ENCODE results near the gene MACROD2.

MACROD2 gene

DNA sequence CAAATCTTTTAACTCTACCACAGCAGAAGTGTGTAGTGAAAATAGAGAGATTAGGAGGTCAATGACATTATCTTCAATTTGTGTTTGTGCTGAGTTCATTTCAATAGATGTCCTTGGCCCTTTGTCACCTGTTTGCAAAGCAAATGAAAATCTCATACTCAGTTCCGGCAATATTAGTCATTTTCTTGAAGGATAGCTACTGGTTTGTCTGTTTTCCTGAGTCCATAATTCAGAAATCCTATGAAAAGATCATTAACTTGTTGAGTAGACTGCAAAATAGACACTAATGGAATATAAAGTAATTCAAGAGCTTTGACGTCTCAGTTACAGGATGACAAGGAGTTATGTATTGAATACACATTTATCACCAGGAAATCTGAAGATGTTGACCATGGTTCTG is 1163.2 kb downstream of the MACROD2 start:
- Histone ChIP-seq H3K27me3 (ENCODE audit: control insufficient read depth, insufficient read depth, low read length) (no peaks in the 10 kb centered on the region), H3K4me1 (no peaks in the 10 kb centered on the region), H3K27ac (no peak overlapping the region), H3K4me2 (ENCODE audit: low read length) (no peak overlapping the region), H3K79me2 (no peaks in the 10 kb centered on the region), H3K9me3 (ENCODE audit: control insufficient read depth, low read length) (no peaks in the 10 kb centered on the region), H3K9ac (no peak overlapping the region), H3K4me3 (ENCODE audit: low read depth, low read length) (no peak overlapping the region), H3K36me3 (ENCODE audit: control insufficient read depth, insufficient read depth, low read length) (no peaks in the 10 kb centered on the region), H2AFZ (no peak overlapping the region)
- TF ChIP-seq, protein P1, sequence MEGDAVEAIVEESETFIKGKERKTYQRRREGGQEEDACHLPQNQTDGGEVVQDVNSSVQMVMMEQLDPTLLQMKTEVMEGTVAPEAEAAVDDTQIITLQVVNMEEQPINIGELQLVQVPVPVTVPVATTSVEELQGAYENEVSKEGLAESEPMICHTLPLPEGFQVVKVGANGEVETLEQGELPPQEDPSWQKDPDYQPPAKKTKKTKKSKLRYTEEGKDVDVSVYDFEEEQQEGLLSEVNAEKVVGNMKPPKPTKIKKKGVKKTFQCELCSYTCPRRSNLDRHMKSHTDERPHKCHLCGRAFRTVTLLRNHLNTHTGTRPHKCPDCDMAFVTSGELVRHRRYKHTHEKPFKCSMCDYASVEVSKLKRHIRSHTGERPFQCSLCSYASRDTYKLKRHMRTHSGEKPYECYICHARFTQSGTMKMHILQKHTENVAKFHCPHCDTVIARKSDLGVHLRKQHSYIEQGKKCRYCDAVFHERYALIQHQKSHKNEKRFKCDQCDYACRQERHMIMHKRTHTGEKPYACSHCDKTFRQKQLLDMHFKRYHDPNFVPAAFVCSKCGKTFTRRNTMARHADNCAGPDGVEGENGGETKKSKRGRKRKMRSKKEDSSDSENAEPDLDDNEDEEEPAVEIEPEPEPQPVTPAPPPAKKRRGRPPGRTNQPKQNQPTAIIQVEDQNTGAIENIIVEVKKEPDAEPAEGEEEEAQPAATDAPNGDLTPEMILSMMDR (IDR thresholded peaks at IDR 0.05) = no peak

DNA sequence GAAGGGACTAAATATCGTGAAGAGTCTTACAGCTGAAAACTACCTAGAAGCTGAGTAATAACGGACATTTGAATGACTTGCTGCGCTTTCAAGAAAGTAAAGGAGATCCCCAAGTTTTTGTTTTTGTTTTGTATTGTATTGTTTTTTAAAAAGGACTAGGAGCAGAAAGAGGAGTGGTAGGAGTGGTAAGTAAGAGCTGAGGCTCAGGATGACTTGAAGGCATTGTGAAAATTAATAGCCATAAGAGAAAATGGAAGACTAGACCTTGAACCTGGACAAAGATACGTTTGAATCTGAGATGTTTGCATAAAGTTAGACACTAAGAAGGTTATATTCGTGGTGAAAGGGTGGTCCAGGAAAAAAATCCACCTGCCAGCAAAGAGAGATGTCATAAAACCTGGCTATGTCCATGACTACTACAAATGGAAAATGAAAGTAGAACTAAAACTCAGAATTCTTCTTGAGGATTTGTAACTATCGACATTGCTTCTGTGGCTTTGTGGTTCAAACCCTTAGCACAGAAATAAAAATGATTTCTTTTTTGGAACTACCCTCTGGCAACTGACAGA is 1166.8 kb downstream of the MACROD2 start:
- H3K9ac ChIP-seq = no peak overlapping the region
- H3K36me3 ChIP-seq (ENCODE audit: control insufficient read depth, insufficient read depth, low read length) = no peaks in the 10 kb centered on the region
- no peaks in the 10 kb centered on the region for H3K79me2 ChIP-seq
- H3K4me3 ChIP-seq (ENCODE audit: low read depth, low read length) = no peak overlapping the region
- no peaks in the 10 kb centered on the region for H3K9me3 ChIP-seq (ENCODE audit: control insufficient read depth, low read length)
- no peak overlapping the region for H3K4me2 ChIP-seq (ENCODE audit: low read length)
- TF ChIP-seq, protein P1 (IDR thresholded peaks at IDR 0.05) = no peak
- no peaks in the 10 kb centered on the region for H3K4me1 ChIP-seq
- H3K27me3 ChIP-seq (ENCODE audit: control insufficient read depth, insufficient read depth, low read length) = no peaks in the 10 kb centered on the region
- no peak overlapping the region for H2AFZ ChIP-seq
- H3K27ac ChIP-seq = no peak overlapping the region

DNA sequence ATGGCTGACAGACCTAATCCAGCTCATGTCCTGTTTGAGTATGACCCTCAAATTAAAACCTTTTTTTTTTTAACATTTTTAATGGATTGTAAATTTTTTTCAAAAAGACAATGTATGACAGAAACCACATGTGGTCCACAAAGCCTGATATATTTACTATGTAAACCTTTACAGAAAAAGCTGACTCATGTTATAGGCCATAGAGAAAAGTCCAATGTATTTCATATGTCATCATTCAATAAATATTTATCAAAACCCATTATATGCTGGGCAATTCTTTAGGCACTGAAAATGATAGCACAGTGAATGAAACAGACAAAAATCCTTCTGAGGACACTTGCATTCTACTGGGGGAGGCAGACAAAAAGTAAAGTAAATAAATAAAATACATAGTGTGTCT is 1168.3 kb downstream of the MACROD2 start:
- no peaks in the 10 kb centered on the region for H3K4me1 ChIP-seq
- no peak overlapping the region for H3K27ac ChIP-seq
- TF ChIP-seq, protein P1 (IDR thresholded peaks at IDR 0.05) = no peak
- H3K9me3 ChIP-seq (ENCODE audit: control insufficient read depth, low read length) = no peaks in the 10 kb centered on the region
- H3K4me2 ChIP-seq (ENCODE audit: low read length) = no peak overlapping the region
- H3K4me3 ChIP-seq (ENCODE audit: low read depth, low read length) = no peak overlapping the region
- no peaks in the 10 kb centered on the region for H3K27me3 ChIP-seq (ENCODE audit: control insufficient read depth, insufficient read depth, low read length)
- H3K79me2 ChIP-seq = no peaks in the 10 kb centered on the region
- no peaks in the 10 kb centered on the region for H3K36me3 ChIP-seq (ENCODE audit: control insufficient read depth, insufficient read depth, low read length)
- H3K9ac ChIP-seq = no peak overlapping the region
- H2AFZ ChIP-seq = no peak overlapping the region

DNA sequence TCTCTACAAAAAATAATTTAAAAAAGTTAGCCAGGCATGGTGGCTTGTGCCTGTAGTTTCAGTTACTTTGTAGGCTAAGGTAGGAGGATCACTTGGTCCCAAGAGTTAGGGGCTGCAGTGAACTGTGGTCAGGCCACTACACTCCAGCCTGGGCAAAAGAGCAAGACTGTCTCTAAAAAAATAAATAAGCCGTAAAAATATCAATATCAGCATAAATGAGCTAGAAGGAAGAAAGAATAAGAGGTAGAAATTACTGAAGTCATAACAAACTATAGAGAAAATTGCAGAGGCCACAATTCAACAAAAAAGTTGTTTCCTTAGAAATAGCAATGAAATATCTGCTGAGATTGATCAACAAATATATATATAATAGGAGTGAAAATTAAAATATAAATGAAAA is 1169.4 kb downstream of the MACROD2 start:
- no peak overlapping the region for H3K4me3 ChIP-seq (ENCODE audit: low read depth, low read length)
- H3K4me1 ChIP-seq = no peaks in the 10 kb centered on the region
- no peaks in the 10 kb centered on the region for H3K9me3 ChIP-seq (ENCODE audit: control insufficient read depth, low read length)
- no peak overlapping the region for H3K4me2 ChIP-seq (ENCODE audit: low read length)
- TF ChIP-seq, protein P1 (IDR thresholded peaks at IDR 0.05) = no peak
- H3K36me3 ChIP-seq (ENCODE audit: control insufficient read depth, insufficient read depth, low read length) = no peaks in the 10 kb centered on the region
- H3K9ac ChIP-seq = no peak overlapping the region
- H3K27me3 ChIP-seq (ENCODE audit: control insufficient read depth, insufficient read depth, low read length) = no peaks in the 10 kb centered on the region
- H2AFZ ChIP-seq = no peak overlapping the region
- H3K79me2 ChIP-seq = no peaks in the 10 kb centered on the region
- H3K27ac ChIP-seq = no peak overlapping the region

DNA sequence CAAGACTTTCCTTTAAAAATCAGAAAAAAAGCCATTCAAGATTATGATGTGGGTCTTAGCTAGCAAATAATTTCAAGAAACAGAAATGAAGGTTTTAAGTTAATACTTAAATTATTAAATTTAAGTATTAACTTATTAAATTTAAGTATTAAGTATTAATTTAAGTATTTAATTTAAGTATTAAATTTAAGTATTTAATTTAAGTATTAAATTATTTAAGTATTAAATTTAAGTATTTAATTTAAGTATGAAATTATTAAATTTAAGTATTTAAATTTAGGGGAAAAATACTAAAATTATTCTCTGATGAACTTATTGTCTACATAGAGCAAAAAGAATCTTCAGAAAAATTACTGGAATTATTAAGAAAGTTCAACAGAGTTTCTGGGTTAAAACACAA is 1171.4 kb downstream of the MACROD2 start:
- TF ChIP-seq, protein P1 (IDR thresholded peaks at IDR 0.05) = no peak

More for the DNA sequence above, 1171.4 kb downstream of the MACROD2 start:
- H2AFZ ChIP-seq = no peak overlapping the region
- H3K4me1 ChIP-seq = no peaks in the 10 kb centered on the region
- no peak overlapping the region for H3K9ac ChIP-seq
- H3K4me2 ChIP-seq (ENCODE audit: low read length) = no peak overlapping the region
- no peak overlapping the region for H3K4me3 ChIP-seq (ENCODE audit: low read depth, low read length)
- H3K9me3 ChIP-seq (ENCODE audit: control insufficient read depth, low read length) = no peaks in the 10 kb centered on the region
- no peak overlapping the region for H3K27ac ChIP-seq
- no peaks in the 10 kb centered on the region for H3K27me3 ChIP-seq (ENCODE audit: control insufficient read depth, insufficient read depth, low read length)
- H3K79me2 ChIP-seq = no peaks in the 10 kb centered on the region
- H3K36me3 ChIP-seq (ENCODE audit: control insufficient read depth, insufficient read depth, low read length) = no peaks in the 10 kb centered on the region

All from parathyroid adenoma (tissue), 2 donors.